SK-N-SH treated with all-trans-retinoic acid at 6 μM for 48 hours (cell line): ENCODE measurements around the gene SLC37A1.

ENCODE experiments used
- ATAC-seq: fragments of 200-7000 bp; cut with Tn5 transposase; 3 replicates; pipeline ENCODE4 v1.9.1; 2020; ENCODE audit warnings: mild to moderate bottlenecking, moderate library complexity
- ARNTL ChIP-seq: fragments of 450-650 bp; formaldehyde crosslinking; IDR thresholded peaks from 2 replicates; pipeline ENCODE4 v1.5.0; 2020; ENCODE audit warnings: low read depth, mild to moderate bottlenecking, moderate library complexity, borderline replicate concordance
- BACH2 ChIP-seq: fragments of 250-450 bp; sonication (Bioruptor Pico); IDR thresholded peaks from 2 replicates; pipeline ENCODE4 v1.9.0; 2021; ENCODE audit warnings: mild to moderate bottlenecking, borderline replicate concordance
- CSDC2 ChIP-seq: fragments of 250-450 bp; sonication (Bioruptor Pico); IDR thresholded peaks from 2 replicates; pipeline ENCODE4 v1.5.0; 2020; ENCODE audit warnings: mild to moderate bottlenecking, moderate library complexity
- CSRNP3 ChIP-seq: fragments of 250-450 bp; sonication (Bioruptor Pico); IDR thresholded peaks from 2 replicates; pipeline ENCODE4 v1.5.1; 2021; ENCODE audit warnings: mild to moderate bottlenecking, moderate library complexity
- ESRRG ChIP-seq: fragments of 250-450 bp; sonication (Bioruptor Pico); IDR thresholded peaks from 2 replicates; pipeline ENCODE4 v1.6.1; 2021; ENCODE audit warnings: mild to moderate bottlenecking
- GLIS3 ChIP-seq: fragments of 250-450 bp; sonication (Bioruptor Pico); IDR thresholded peaks from 2 replicates; pipeline ENCODE4 v1.5.0; 2020; ENCODE audit warnings: mild to moderate bottlenecking, moderate library complexity
- ISL1 ChIP-seq: fragments of 250-450 bp; sonication (Bioruptor Pico); IDR thresholded peaks from 2 replicates; pipeline ENCODE4 v2.1.2; 2022; ENCODE audit warnings: mild to moderate bottlenecking, moderate library complexity
- OSR1 ChIP-seq: fragments of 250-450 bp; sonication (Bioruptor Pico); IDR thresholded peaks from 2 replicates; pipeline ENCODE4 v1.8.0; 2022; ENCODE audit warnings: moderate library complexity, mild to moderate bottlenecking, inconsistent platforms
- PATZ1 ChIP-seq: fragments of 250-450 bp; sonication (Bioruptor Pico); IDR thresholded peaks from 2 replicates; pipeline ENCODE4 v1.8.0; 2020; ENCODE audit warnings: mild to moderate bottlenecking, moderate library complexity, borderline replicate concordance
- POU6F1 ChIP-seq: fragments of 250-450 bp; sonication (Bioruptor Pico); IDR thresholded peaks from 2 replicates; pipeline ENCODE4 v1.8.0; 2021; ENCODE audit warnings: low read depth, mild to moderate bottlenecking, moderate library complexity, borderline replicate concordance
- SNAI2 ChIP-seq: fragments of 250-450 bp; sonication (Bioruptor Pico); IDR thresholded peaks from 2 replicates; pipeline ENCODE4 v1.5.0; 2020; ENCODE audit warnings: mild to moderate bottlenecking, moderate library complexity
- TCF4 ChIP-seq: fragments of 250-450 bp; sonication (Bioruptor Pico); IDR thresholded peaks from 2 replicates; pipeline ENCODE4 v1.8.0; 2021; ENCODE audit warnings: mild to moderate bottlenecking, moderate library complexity, borderline replicate concordance
- TOX ChIP-seq: fragments of 250-450 bp; sonication (Bioruptor Pico); IDR thresholded peaks from 2 replicates; pipeline ENCODE4 v1.8.0; 2021; ENCODE audit warnings: mild to moderate bottlenecking, moderate library complexity, borderline replicate concordance
- TSHZ2 ChIP-seq: fragments of 250-450 bp; sonication (Bioruptor Pico); IDR thresholded peaks from 2 replicates; pipeline ENCODE4 v1.5.0; 2020; ENCODE audit warnings: mild to moderate bottlenecking, moderate library complexity
- ZC3H10 ChIP-seq: fragments of 250-450 bp; sonication (Bioruptor Pico); IDR thresholded peaks from 2 replicates; pipeline ENCODE4 v1.5.1; 2021; ENCODE audit warnings: mild to moderate bottlenecking, moderate library complexity
- ZFP3 ChIP-seq: fragments of 250-450 bp; sonication (Bioruptor Pico); IDR thresholded peaks from 2 replicates; pipeline ENCODE4 v1.5.0; 2020; ENCODE audit warnings: mild to moderate bottlenecking, moderate library complexity
- ZNF565 ChIP-seq: fragments of 450-650 bp; formaldehyde crosslinking; conservative IDR thresholded peaks from 2 replicates; pipeline ENCODE4 v1.5.0; 2020; ENCODE audit warnings: low read depth, mild to moderate bottlenecking, moderate library complexity
- ZNF70 ChIP-seq: fragments of 450-650 bp; formaldehyde crosslinking; IDR thresholded peaks from 2 replicates; pipeline ENCODE4 v1.5.0; 2020; ENCODE audit warnings: mild to moderate bottlenecking, moderate library complexity
- ZNF8 ChIP-seq: fragments of 450-650 bp; formaldehyde crosslinking; IDR thresholded peaks from 2 replicates; pipeline ENCODE4 v1.5.0; 2020; ENCODE audit warnings: mild to moderate bottlenecking, moderate library complexity

SLC37A1 gene

GRCh38 chr21:42498012-42498411 lies 15.6 kb upstream of the SLC37A1 start:
- TF ChIP-seq SNAI2 (CRISPR knock-in tag) (no peak), ZNF70 (CRISPR knock-in tag) (no peak)
- TF ChIP-seq, all 23 proteins: peak for 0
- ATAC-seq, result no peak

- TF ChIP-seq ZFP3 (CRISPR knock-in tag), result no peak
- ATAC-seq, result no peak
Observed at GRCh38 chr21:42499444-42500112, 14.1 kb upstream of the SLC37A1 start.

- TF ChIP-seq BACH2 (no peak), TSHZ2 (CRISPR knock-in tag) (no peak), TOX (CRISPR knock-in tag) (no peak), ISL1 (CRISPR knock-in tag) (no peak), CSDC2 (CRISPR knock-in tag) (no peak)
- TF ChIP-seq, all 23 proteins: peak for 0
Observed at GRCh38 chr21:42500225-42500624, 13.4 kb upstream of the SLC37A1 start.

GRCh38 chr21:42500736-42501135 lies 12.9 kb upstream of the SLC37A1 start:
- TF ChIP-seq ZFP3 (CRISPR knock-in tag) (no peak), GLIS3 (CRISPR knock-in tag) (no peak), PATZ1 (CRISPR knock-in tag) (no peak), TCF4 (CRISPR knock-in tag) (no peak), POU6F1 (CRISPR knock-in tag) (no peak), ZNF8 (no peak), ARNTL (CRISPR knock-in tag) (no peak)
- no peak for ATAC-seq

More at GRCh38 chr21:42500225-42500624, 13.4 kb upstream of the SLC37A1 start:
- no peak for ATAC-seq

GRCh38 chr21:42503711-42504110 lies 9.9 kb upstream of the SLC37A1 start:
- no peak for ATAC-seq
- TF ChIP-seq ZC3H10 (CRISPR knock-in tag), result no peak
- TF ChIP-seq ZNF70 (CRISPR knock-in tag), result no peak
- no peak for TF ChIP-seq CSDC2 (CRISPR knock-in tag)
- TF ChIP-seq SNAI2 (CRISPR knock-in tag), result no peak
- TF ChIP-seq TCF4 (CRISPR knock-in tag), result no peak
- TF ChIP-seq TSHZ2 (CRISPR knock-in tag), result no peak
- no peak for TF ChIP-seq GLIS3 (CRISPR knock-in tag)
- TF ChIP-seq OSR1 (CRISPR knock-in tag), result no peak
- TF ChIP-seq ZFP3 (CRISPR knock-in tag), result no peak
- TF ChIP-seq ZNF8, result no peak
- TF ChIP-seq ESRRG, result no peak
- TF ChIP-seq CSRNP3 (CRISPR knock-in tag), result no peak
- no peak for TF ChIP-seq ZNF565 (CRISPR knock-in tag)
